ENCODE measurements around the gene WDSUB1. TPM values are rescaled to one million over a fixed set of nuclear protein-coding genes. Genes with fewer than 3 reads are reported as not detected.

Gene WDSUB1
- total and polyA plus RNA-seq, 2 of the 4 experiments (the other 2 are of a cell fraction), result 4.8 to 5.2 TPM

- H3K23ac ChIP-seq (ENCODE audit: low read depth, low read length), result no peak overlapping the region
- dilution Hi-C loops (cut with HindIII; ENCODE audit: low sequenced_read_pairs, unreplicated experiment), result no loop called here
- DNase-seq (peak; percentile 72), ATAC-seq (ENCODE audit: low read depth) (peak; percentile 32; the same call in 1 of the 2 replicates)
- H3K56ac ChIP-seq (ENCODE audit: extremely low read depth, insufficient read depth, low read length), result no peak overlapping the region
- no peak overlapping the region for H2AK9ac ChIP-seq (replicated peaks; ENCODE audit: low read depth, low read length, poor library complexity)
- no peak overlapping the region; the same call in 1 of the 2 replicates for H3K18ac ChIP-seq (ENCODE audit: low read depth, low read length)
- 0 out of 3 replicates have a peak overlapping the region, but pooled peaks have one; percentile 11 for H2BK15ac ChIP-seq (ENCODE audit: low read depth, low read length)
- no peaks in the 10 kb centered on the region for H4K20me1 ChIP-seq (ENCODE audit: insufficient read depth, low read length)
- H3K4ac ChIP-seq (ENCODE audit: low read depth, low read length), result peak overlapping the region; percentile 41
- intact Hi-C loops (cut with micrococcal nuclease), result no loop called here
- no peak overlapping the region for H3K4me3 ChIP-seq (ENCODE audit: insufficient read depth, low read depth, low read length)
- H3K9me3 ChIP-seq (ENCODE audit: control insufficient read depth, insufficient read depth, low read length), result peaks cover 5% of the 10 kb centered on the region; the same call in 1 of the 2 replicates
- 0 out of 2 replicates have a peak overlapping the region, but pooled peaks have one; percentile 29 for H3K14ac ChIP-seq (replicated peaks; ENCODE audit: low read depth, low read length)
- no peak overlapping the region for H2BK120ac ChIP-seq (ENCODE audit: low read depth, low read length)
- H3K79me1 ChIP-seq (ENCODE audit: low read depth in 1 of 2, low read length in 2 of 2), result no peaks in the 10 kb centered on the region; a peak in 1 of 4 replicates
- peak overlapping the region; percentile 20; the same call in 1 of the 2 replicates for H2BK20ac ChIP-seq (ENCODE audit: low read depth, low read length)
- in situ Hi-C loops (cut with MboI; ENCODE audit: low sequenced_read_pairs), result no loop called here
- H3K9me1 ChIP-seq (ENCODE audit: insufficient read depth, low read length), result no peaks in the 10 kb centered on the region; the same call in 1 of the 2 replicates
- POLR2A ChIA-PET (ENCODE audit: unreplicated experiment), result no interaction called here
- CTCF ChIA-PET, result interaction anchor here (0.7 to 1.0 kb wide), 2 partner anchors 13 to 82 kb away, joined by 5 to 9 read pairs; no protein-coding TSS in a partner anchor
- no peak overlapping the region for H3K4me2 ChIP-seq (ENCODE audit: low read depth, low read length)
- no peak overlapping the region for H3K27ac ChIP-seq (ENCODE audit: insufficient read depth, low read length)
- no peak overlapping the region for H4K8ac ChIP-seq (ENCODE audit: low read depth in 2 of 2, low read length in 2 of 2)
- no peaks in the 10 kb centered on the region for H3K36me3 ChIP-seq (ENCODE audit: control insufficient read depth, insufficient read depth, low read length)
- H3K27me3 ChIP-seq (ENCODE audit: control insufficient read depth, insufficient read depth, low read length), result no peaks in the 10 kb centered on the region
- H2AFZ ChIP-seq (replicated peaks; ENCODE audit: low read length, poor library complexity), result no peak overlapping the region
- H3K9ac ChIP-seq (ENCODE audit: low read depth, low read length), result no peak overlapping the region
- no peaks in the 10 kb centered on the region for H3K4me1 ChIP-seq (ENCODE audit: control insufficient read depth, insufficient read depth, low read length)
- no peak overlapping the region for H4K5ac ChIP-seq (ENCODE audit: low read depth, low read length)
- H2AK5ac ChIP-seq (ENCODE audit: low read depth, low read length), result no peak overlapping the region
- H4K91ac ChIP-seq (ENCODE audit: insufficient read depth, low read depth, low read length), result no peak overlapping the region
- H2BK5ac ChIP-seq (ENCODE audit: low read depth, low read length, poor library complexity, severe bottlenecking), result peak overlapping the region; percentile 53
- WGBS, 2 experiments (ENCODE audit: extremely low coverage in 2 of 2, insufficient read length in 1 of 2), result 93% methylated on average over 2 of the region's 7 CpGs; no CpG with 5 or more reads in 1 of the 2 experiments
- no TSS peak for BruUV-seq (replicated peaks)
- TF ChIP-seq CTCF (conservative IDR thresholded peaks at IDR 0.05; ENCODE audit: low read depth, low read length), result no peak
- no peak for TF ChIP-seq FOS (IDR thresholded peaks at IDR 0.05; ENCODE audit: low read depth, low read length)
- TF ChIP-seq SMC3 (IDR thresholded peaks at IDR 0.05; ENCODE audit: low read depth, low read length), result no peak
- no peak for TF ChIP-seq NFE2L2 (IDR thresholded peaks at IDR 0.05; ENCODE audit: low read depth, low read length)
- no peak for TF ChIP-seq MXI1 (IDR thresholded peaks at IDR 0.05; ENCODE audit: borderline replicate concordance, low read depth, low read length)
- no peak for TF ChIP-seq MAFK (IDR thresholded peaks at IDR 0.05; ENCODE audit: low read depth, low read length)
- TF ChIP-seq, protein P1, sequence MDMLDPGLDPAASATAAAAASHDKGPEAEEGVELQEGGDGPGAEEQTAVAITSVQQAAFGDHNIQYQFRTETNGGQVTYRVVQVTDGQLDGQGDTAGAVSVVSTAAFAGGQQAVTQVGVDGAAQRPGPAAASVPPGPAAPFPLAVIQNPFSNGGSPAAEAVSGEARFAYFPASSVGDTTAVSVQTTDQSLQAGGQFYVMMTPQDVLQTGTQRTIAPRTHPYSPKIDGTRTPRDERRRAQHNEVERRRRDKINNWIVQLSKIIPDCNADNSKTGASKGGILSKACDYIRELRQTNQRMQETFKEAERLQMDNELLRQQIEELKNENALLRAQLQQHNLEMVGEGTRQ (IDR thresholded peaks at IDR 0.05; ENCODE audit: low read depth, low read length), result no peak
- TF ChIP-seq BHLHE40 (IDR thresholded peaks at IDR 0.05; ENCODE audit: low read depth, low read length), result no peak
- no peak for TF ChIP-seq RCOR1 (IDR thresholded peaks at IDR 0.05; ENCODE audit: insufficient replicate concordance, low read length)
- no peak for TF ChIP-seq CEBPB (IDR thresholded peaks at IDR 0.05; ENCODE audit: low read depth, low read length)
- TF ChIP-seq CHD1 (IDR thresholded peaks at IDR 0.05; ENCODE audit: low read depth, low read length), result no peak
- TF ChIP-seq POLR2A (IDR thresholded peaks at IDR 0.05; ENCODE audit: low read depth, low read length), result no peak
- no peak for TF ChIP-seq MAZ (IDR thresholded peaks at IDR 0.05; ENCODE audit: borderline replicate concordance, low read depth, low read length)
- no peak for TF ChIP-seq RFX5 (IDR thresholded peaks at IDR 0.05; ENCODE audit: low read depth, low read length)
- TF ChIP-seq ELK1 (IDR thresholded peaks at IDR 0.05; ENCODE audit: borderline replicate concordance, low read depth, low read length), result no peak
These were observed 36.4 kb downstream of the WDSUB1 start for GRCh38 chr2:159249990-159250715.
